Activated B cell treated with CpG ODN at 0.5 μM for 24 hours (primary cell): ENCODE results near the gene NR1H3. TPM values are rescaled to one million over a fixed set of nuclear protein-coding genes. Genes with fewer than 3 reads are reported as not detected.

Experiments
- ATAC-seq: fragments of 200-7000 bp; cut with Tn5 transposase; one replicate; pipeline ENCODE4 v1.10.0; 2021; ENCODE audit warnings: low read depth, mild to moderate bottlenecking, moderate library complexity
- CTCF ChIA-PET: fragments of 350-600 bp; sonication (Branson Sonifier 250); formaldehyde crosslinking; loops from one replicate; lab custom pipeline; 2021; ENCODE audit warnings: antibody characterized with exemption; lab: Charles Lee
- POLR2A ChIA-PET: fragments of 350-600 bp; sonication (Branson Sonifier 250); formaldehyde crosslinking; loops from one replicate; lab custom pipeline; 2021; ENCODE audit warnings: antibody characterized with exemption; lab: Charles Lee
- DNase-seq: peaks from one replicate; pipeline ENCODE4 v3.0.0; 2022
- H3K27ac Mint-ChIP-seq: one replicate; pipeline ENCODE4 v1.8.0; 2020; ENCODE audit warnings: mixed read lengths
- H3K27me3 Mint-ChIP-seq: one replicate; pipeline ENCODE4 v1.8.0; 2021; ENCODE audit warnings: mixed read lengths
- H3K36me3 Mint-ChIP-seq: one replicate; pipeline ENCODE4 v1.8.0; 2021; ENCODE audit warnings: low read depth, mixed read lengths
- H3K4me1 Mint-ChIP-seq: one replicate; pipeline ENCODE4 v1.8.0; 2021; ENCODE audit warnings: mixed read lengths
- H3K4me3 Mint-ChIP-seq: one replicate; pipeline ENCODE4 v1.8.0; 2020; ENCODE audit warnings: mild to moderate bottlenecking, mixed read lengths
- H3K9me3 Mint-ChIP-seq: one replicate; pipeline ENCODE4 v1.8.0; 2020; ENCODE audit warnings: mixed read lengths
- CTCF ChIP-seq: fragments of 200-600 bp; IDR thresholded peaks from one replicate; pipeline ENCODE4 v1.8.0; 2022; ENCODE audit warnings: antibody characterized with exemption, mild to moderate bottlenecking
- intact Hi-C: fragments of 100-400 bp; cut with micrococcal nuclease; formaldehyde crosslinking; loops from one replicate; pipeline ENCODE4 v1.15.1; 2024
- total RNA-seq: library from RNA; stranded (reverse); gene quantifications from 2 replicates; pipeline ENCODE4 v1.2.3, GENCODE V29; 2022

The NR1H3 gene
- total RNA-seq, 1 donor from 2014 or later, result 3.9 TPM

- no peak for TF ChIP-seq CTCF
- ChIA-PET CTCF (no interaction called here), POLR2A (no interaction called here)
- H3K36me3 Mint-ChIP-seq, result peaks cover 86% of the 10 kb centered on the region
- H3K9me3 Mint-ChIP-seq, result peaks cover 7% of the 10 kb centered on the region
- no peaks in the 10 kb centered on the region for H3K27me3 Mint-ChIP-seq
- intact Hi-C loops, result no loop called here
- ATAC-seq (no peak), DNase-seq (no peak)
- H3K4me1 Mint-ChIP-seq, result no peaks in the 10 kb centered on the region
- H3K4me3 Mint-ChIP-seq, result no peak overlapping the region
- no peak overlapping the region for H3K27ac Mint-ChIP-seq
Measured at GRCh38 chr11:47296045-47296444, 38.2 kb downstream of the NR1H3 start.

GRCh38 chr11:47299078-47299477 lies 41.3 kb downstream of the NR1H3 start:
- POLR2A ChIA-PET, result no interaction called here
- no peak for ATAC-seq
- H3K27ac Mint-ChIP-seq, result no peak overlapping the region

GRCh38 chr11:47302853-47303252 lies 45.1 kb downstream of the NR1H3 start:
- CTCF ChIA-PET, result interaction anchor here (0.7 kb wide), 1 partner anchor 30 kb away, joined by 3 read pairs; no protein-coding TSS in a partner anchor
- intact Hi-C loops, result no loop called here
- H3K27ac Mint-ChIP-seq, result no peak overlapping the region
- H3K27me3 Mint-ChIP-seq, result no peaks in the 10 kb centered on the region
- H3K36me3 Mint-ChIP-seq, result peaks cover 91% of the 10 kb centered on the region
- ATAC-seq (no peak), DNase-seq (no peak)
- no peak overlapping the region for H3K4me3 Mint-ChIP-seq
- peaks cover 16% of the 10 kb centered on the region for H3K9me3 Mint-ChIP-seq
- TF ChIP-seq CTCF, result no peak
- POLR2A ChIA-PET, result interaction anchor here (0.5 to 0.6 kb wide), 2 partner anchors 32 to 252 kb away, joined by 5 to 13 read pairs; no protein-coding TSS in a partner anchor
- no peaks in the 10 kb centered on the region for H3K4me1 Mint-ChIP-seq

More at GRCh38 chr11:47299078-47299477, 41.3 kb downstream of the NR1H3 start:
- CTCF ChIA-PET, result no interaction called here
- H3K27me3 Mint-ChIP-seq, result no peaks in the 10 kb centered on the region
- H3K9me3 Mint-ChIP-seq, result peaks cover 16% of the 10 kb centered on the region
- no peak for TF ChIP-seq CTCF
- no peaks in the 10 kb centered on the region for H3K4me1 Mint-ChIP-seq
- intact Hi-C loops, result no loop called here
- no peak overlapping the region for H3K4me3 Mint-ChIP-seq
- peaks cover 87% of the 10 kb centered on the region for H3K36me3 Mint-ChIP-seq
- DNase-seq, result no peak

GRCh38 chr11:47305734-47306483 lies 48.1 kb downstream of the NR1H3 start:
- ChIA-PET CTCF (no interaction called here), POLR2A (interaction anchor here (0.5 to 1.0 kb wide), 2 partner anchors 26 to 118 kb away, joined by 3 to 7 read pairs; no protein-coding TSS in a partner anchor)
- Mint-ChIP-seq H3K4me1 (no peaks in the 10 kb centered on the region), H3K9me3 (peaks cover 9% of the 10 kb centered on the region), H3K27ac (no peak overlapping the region), H3K27me3 (no peaks in the 10 kb centered on the region), H3K4me3 (no peak overlapping the region), H3K36me3 (peaks cover 90% of the 10 kb centered on the region)
- ATAC-seq, result no peak
- intact Hi-C loops, result no loop called here
- no peak for DNase-seq
- TF ChIP-seq CTCF, result no peak

GRCh38 chr11:47306484-47306844 lies 48.7 kb downstream of the NR1H3 start:
- Mint-ChIP-seq H3K9me3 (peaks cover 9% of the 10 kb centered on the region), H3K4me3 (no peak overlapping the region), H3K36me3 (peaks cover 91% of the 10 kb centered on the region), H3K4me1 (no peaks in the 10 kb centered on the region), H3K27me3 (no peaks in the 10 kb centered on the region), H3K27ac (no peak overlapping the region)
- intact Hi-C loops, result no loop called here
- DNase-seq (no peak), ATAC-seq (no peak)
- TF ChIP-seq CTCF, result no peak
- POLR2A ChIA-PET, result interaction anchor here (1.0 kb wide), 1 partner anchor 27 kb away, joined by 3 read pairs; no protein-coding TSS in a partner anchor
- CTCF ChIA-PET, result no interaction called here
